Endothelial cell of coronary artery (primary cell): Measurements from ENCODE around the gene POU5F2. TPM values are rescaled to one million over a fixed set of nuclear protein-coding genes. Genes with fewer than 3 reads are reported as not detected.

Experiments used
- total RNA-seq: library from RNA; depleted of rRNA; stranded (reverse); fragments of >200 nt; gene quantifications from 2 replicates; pipeline ENCODE4 v1.2.3, GENCODE V29; 2014

POU5F2 gene
- total RNA-seq = 0.54 and 0.85 TPM in 2 replicates

GRCh38 chr5:93741136-93741811 lies at the start of gene POU5F2:
POU5F2 (minus strand) TSS chr5:93741600; CDS start chr5:93741563, 37 bp downstream.

Other genes with a start within 250 kb of the POU5F2 start
- gene NR2F1-AS1, start 160.4 kb downstream of the POU5F2 start, total RNA-seq = 17.5 and 27.9 TPM in 2 replicates
- 24.9 and 68.1 TPM in 2 replicates for gene NR2F1, start 158.4 kb downstream of the POU5F2 start, total RNA-seq